ENCODE measurements around the gene RAI14.
"Not testable (repeated sequence)": the region's sequence is repeated elsewhere in the genome, so short reads cannot be mapped to it uniquely, and the experiment has no call there.

Gene RAI14

DNA sequence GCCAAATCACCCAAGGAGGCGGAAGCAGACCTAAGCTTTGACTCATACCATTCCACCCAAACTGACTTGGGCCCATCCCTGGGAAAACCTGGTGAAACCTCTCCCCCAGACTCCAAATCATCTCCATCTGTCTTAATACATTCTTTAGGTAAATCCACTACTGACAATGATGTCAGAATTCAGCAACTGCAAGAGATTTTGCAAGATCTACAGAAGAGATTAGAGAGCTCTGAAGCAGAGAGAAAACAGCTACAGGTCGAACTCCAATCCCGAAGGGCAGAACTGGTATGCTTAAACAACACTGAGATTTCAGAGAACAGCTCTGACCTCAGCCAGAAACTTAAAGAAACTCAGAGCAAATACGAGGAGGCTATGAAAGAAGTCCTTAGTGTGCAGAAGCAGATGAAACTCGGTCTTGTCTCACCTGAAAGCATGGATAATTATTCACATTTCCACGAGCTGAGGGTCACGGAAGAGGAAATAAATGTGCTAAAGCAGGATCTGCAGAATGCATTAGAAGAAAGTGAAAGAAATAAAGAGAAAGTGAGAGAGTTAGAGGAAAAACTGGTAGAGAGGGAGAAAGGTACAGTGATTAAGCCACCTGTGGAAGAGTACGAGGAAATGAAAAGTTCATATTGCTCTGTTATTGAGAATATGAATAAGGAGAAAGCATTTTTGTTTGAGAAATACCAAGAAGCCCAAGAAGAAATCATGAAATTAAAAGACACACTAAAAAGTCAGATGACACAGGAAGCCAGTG, 167.0 kb downstream of the RAI14 start:
- no peaks in the 10 kb centered on the region for H3K4me1 ChIP-seq (ENCODE audit: control insufficient read depth, insufficient read depth, low read length)

DNA sequence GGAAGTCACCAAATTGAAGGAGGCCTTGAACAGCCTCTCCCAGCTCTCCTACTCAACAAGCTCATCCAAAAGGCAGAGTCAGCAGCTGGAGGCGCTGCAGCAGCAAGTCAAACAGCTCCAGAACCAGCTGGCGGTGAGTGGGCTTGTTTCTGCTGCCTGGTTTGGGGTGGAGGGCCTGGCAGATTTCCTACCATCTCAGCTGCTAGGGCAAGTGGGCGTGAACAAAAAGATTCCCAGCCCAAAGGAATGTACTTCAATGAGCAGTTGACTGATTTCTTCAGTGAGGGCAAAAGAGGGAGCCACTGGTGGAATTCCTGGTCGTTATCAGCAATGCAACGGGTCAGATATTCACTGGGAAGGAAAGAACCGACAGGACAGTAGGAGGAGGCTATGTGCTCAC, 170.2 kb downstream of the RAI14 start:
- no peak overlapping the region for H3K4me3 ChIP-seq (ENCODE audit: low read depth, low read length)
- peaks cover 37% of the 10 kb centered on the region for H3K36me3 ChIP-seq (ENCODE audit: control insufficient read depth, insufficient read depth, low read length)

More for the DNA sequence above, 167.0 kb downstream of the RAI14 start:
- H3K4me3 ChIP-seq (ENCODE audit: low read depth, low read length): no peak overlapping the region
- peaks cover 33% of the 10 kb centered on the region for H3K36me3 ChIP-seq (ENCODE audit: control insufficient read depth, insufficient read depth, low read length)
- H3K9me3 ChIP-seq (ENCODE audit: control insufficient read depth, insufficient read depth, low read length): no peaks in the 10 kb centered on the region
- H3K27me3 ChIP-seq (ENCODE audit: control insufficient read depth, insufficient read depth, low read length): no peaks in the 10 kb centered on the region
- H3K9ac ChIP-seq (ENCODE audit: low read depth, low read length): no peak overlapping the region

DNA sequence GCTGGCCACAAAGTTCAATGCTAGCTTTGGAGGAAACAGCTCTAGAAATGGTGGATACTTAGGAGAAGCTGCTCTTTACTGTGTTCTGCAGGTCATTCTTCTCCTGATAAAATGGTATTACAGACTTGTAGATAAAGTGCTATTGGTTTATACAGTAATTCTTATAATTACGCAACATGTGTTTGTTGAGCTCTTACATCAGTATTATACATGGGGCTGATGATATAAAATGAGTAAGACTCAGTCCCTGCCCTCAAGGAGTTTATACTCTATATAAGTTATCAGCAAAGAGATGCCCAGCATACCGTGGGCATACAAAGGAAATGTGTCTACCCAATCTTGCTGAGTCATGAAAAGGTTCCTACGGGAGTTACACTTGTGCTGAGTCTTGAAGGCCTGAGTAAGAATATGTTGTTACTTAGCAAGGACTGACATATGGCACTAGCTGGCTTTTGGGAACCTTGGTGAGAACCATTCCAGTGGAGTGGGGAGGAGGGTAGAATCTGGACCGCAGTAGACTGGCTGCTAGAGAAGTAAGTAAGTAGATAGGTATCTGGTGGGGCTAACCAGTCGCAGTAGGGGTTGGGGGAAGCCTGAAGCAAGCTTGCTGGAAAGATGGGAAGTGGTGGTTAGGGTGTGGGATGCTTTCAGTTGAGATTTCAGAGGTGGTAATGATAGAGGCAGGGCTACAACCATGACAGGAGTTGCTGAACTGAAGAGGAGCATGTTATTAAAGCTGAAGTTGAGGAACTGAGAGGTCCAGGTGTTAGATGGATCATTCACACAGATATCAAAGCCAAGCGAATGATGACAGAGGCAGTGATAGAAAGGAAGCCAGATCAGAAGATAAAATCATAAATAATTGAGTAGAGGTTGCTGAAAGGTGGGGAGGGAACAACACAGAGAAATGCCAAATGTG, 171.7 kb downstream of the RAI14 start:
- H3K9me3 ChIP-seq (ENCODE audit: control insufficient read depth, insufficient read depth, low read length): no peaks in the 10 kb centered on the region
- no peak overlapping the region for H3K9ac ChIP-seq (ENCODE audit: low read depth, low read length)
- peaks cover 47% of the 10 kb centered on the region for H3K36me3 ChIP-seq (ENCODE audit: control insufficient read depth, insufficient read depth, low read length)
- no peaks in the 10 kb centered on the region for H3K4me1 ChIP-seq (ENCODE audit: control insufficient read depth, insufficient read depth, low read length)
- no peaks in the 10 kb centered on the region for H3K27me3 ChIP-seq (ENCODE audit: control insufficient read depth, insufficient read depth, low read length)
- no peak overlapping the region for H3K4me3 ChIP-seq (ENCODE audit: low read depth, low read length)

More for the DNA sequence above, 170.2 kb downstream of the RAI14 start:
- no peak overlapping the region for H3K9ac ChIP-seq (ENCODE audit: low read depth, low read length)
- H3K4me1 ChIP-seq (ENCODE audit: control insufficient read depth, insufficient read depth, low read length): no peaks in the 10 kb centered on the region
- no peaks in the 10 kb centered on the region for H3K9me3 ChIP-seq (ENCODE audit: control insufficient read depth, insufficient read depth, low read length)
- H3K27me3 ChIP-seq (ENCODE audit: control insufficient read depth, insufficient read depth, low read length): no peaks in the 10 kb centered on the region

DNA sequence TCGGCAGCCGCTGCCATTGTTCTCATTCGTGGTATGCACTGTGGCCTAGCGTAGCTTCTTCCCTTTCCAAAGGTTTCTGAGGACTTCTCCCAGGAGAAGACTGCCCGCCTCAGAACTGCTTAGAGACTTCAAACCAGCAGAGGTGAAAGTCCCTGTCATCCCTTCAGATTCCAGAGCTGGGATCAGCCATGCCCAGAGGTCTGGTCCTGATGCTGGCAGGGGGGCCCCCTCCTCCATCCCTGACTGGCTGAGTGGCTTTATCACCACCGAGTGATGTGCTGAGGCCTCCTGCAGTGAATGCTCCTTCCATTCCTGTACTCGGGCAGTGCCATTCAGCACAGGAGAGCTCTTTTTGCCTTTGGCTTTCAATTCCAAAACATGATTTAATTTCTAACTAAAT, 174.7 kb downstream of the RAI14 start:
- not testable (repeated sequence) for H3K9me3 ChIP-seq (ENCODE audit: control insufficient read depth, insufficient read depth, low read length); H3K4me3 ChIP-seq (ENCODE audit: low read depth, low read length); H3K9ac ChIP-seq (ENCODE audit: low read depth, low read length); H3K4me1 ChIP-seq (ENCODE audit: control insufficient read depth, insufficient read depth, low read length); H3K27me3 ChIP-seq (ENCODE audit: control insufficient read depth, insufficient read depth, low read length)
- peaks cover 36% of the 10 kb centered on the region for H3K36me3 ChIP-seq (ENCODE audit: control insufficient read depth, insufficient read depth, low read length)

DNA sequence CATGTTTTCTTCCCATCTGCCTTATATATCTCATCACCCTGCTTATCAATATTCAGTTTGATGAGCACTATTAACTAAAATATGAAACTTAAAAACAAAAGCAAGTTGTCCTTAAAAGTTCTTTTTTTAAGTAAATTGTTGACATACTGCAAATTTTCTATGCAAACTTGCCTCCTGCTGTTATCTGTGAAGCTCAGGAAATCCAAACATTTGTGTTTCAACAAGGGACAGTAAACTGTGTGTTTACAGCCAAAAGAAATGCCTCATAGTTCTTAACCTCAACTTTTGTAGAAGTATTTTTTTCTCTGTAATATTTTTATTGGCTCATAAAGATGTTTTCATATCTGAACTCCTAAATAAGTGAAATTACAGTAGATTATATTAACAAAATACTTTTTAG, 175.2 kb downstream of the RAI14 start:
- H3K9me3 ChIP-seq (ENCODE audit: control insufficient read depth, insufficient read depth, low read length): no peaks in the 10 kb centered on the region

DNA sequence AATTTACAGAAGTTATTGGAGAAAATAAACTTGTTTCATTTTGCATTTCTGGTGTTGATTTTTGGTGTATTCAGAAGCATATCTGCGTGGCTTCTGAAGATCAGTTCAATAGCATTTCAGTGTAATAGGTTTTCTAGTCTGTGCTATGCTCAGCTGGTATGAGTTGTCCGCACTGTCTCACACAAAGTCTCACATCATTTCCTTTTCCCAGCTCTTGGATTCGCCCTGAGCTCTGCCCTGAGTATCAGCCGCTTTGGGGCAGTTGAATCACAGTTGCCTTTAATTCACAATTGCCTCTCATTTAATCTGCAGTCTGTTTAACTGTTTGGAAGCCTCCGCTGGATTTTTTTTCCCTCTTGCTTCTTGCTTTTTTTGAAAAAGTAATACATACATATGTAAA, 176.4 kb downstream of the RAI14 start:
- Histone ChIP-seq H3K36me3 (ENCODE audit: control insufficient read depth, insufficient read depth, low read length) (peaks cover 23% of the 10 kb centered on the region), H3K9me3 (ENCODE audit: control insufficient read depth, insufficient read depth, low read length) (no peaks in the 10 kb centered on the region), H3K4me1 (ENCODE audit: control insufficient read depth, insufficient read depth, low read length) (peaks cover 3% of the 10 kb centered on the region), H3K27me3 (ENCODE audit: control insufficient read depth, insufficient read depth, low read length) (no peaks in the 10 kb centered on the region), H3K4me3 (ENCODE audit: low read depth, low read length) (no peak overlapping the region), H3K9ac (ENCODE audit: low read depth, low read length) (no peak overlapping the region)

More for the DNA sequence above, 175.2 kb downstream of the RAI14 start:
- Histone ChIP-seq H3K4me1 (ENCODE audit: control insufficient read depth, insufficient read depth, low read length) (peaks cover 3% of the 10 kb centered on the region), H3K4me3 (ENCODE audit: low read depth, low read length) (no peak overlapping the region), H3K9ac (ENCODE audit: low read depth, low read length) (no peak overlapping the region), H3K27me3 (ENCODE audit: control insufficient read depth, insufficient read depth, low read length) (no peaks in the 10 kb centered on the region), H3K36me3 (ENCODE audit: control insufficient read depth, insufficient read depth, low read length) (peaks cover 36% of the 10 kb centered on the region)

DNA sequence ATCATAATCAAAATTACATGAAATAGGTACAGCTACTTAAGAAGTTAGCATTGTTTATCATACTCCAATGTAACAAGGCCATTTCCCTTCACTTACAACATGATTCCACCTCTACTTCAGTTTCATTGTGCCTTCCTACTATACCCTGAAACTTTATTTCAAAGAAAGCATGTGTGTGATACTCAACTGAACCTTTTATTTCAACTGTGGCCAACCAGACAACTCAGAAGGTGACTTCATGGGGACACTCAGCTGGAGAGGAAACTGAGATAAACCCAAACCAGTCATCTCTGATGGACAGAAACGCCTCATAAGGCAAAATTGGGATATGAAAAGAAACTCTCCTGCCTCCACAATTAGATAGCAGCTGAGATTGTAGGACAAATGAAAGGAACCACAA, 177.0 kb downstream of the RAI14 start:
- Histone ChIP-seq H3K27me3 (ENCODE audit: control insufficient read depth, insufficient read depth, low read length) (no peaks in the 10 kb centered on the region), H3K4me1 (ENCODE audit: control insufficient read depth, insufficient read depth, low read length) (peaks cover 3% of the 10 kb centered on the region), H3K9ac (ENCODE audit: low read depth, low read length) (no peak overlapping the region), H3K4me3 (ENCODE audit: low read depth, low read length) (no peak overlapping the region), H3K36me3 (ENCODE audit: control insufficient read depth, insufficient read depth, low read length) (peaks cover 19% of the 10 kb centered on the region), H3K9me3 (ENCODE audit: control insufficient read depth, insufficient read depth, low read length) (no peaks in the 10 kb centered on the region)

DNA sequence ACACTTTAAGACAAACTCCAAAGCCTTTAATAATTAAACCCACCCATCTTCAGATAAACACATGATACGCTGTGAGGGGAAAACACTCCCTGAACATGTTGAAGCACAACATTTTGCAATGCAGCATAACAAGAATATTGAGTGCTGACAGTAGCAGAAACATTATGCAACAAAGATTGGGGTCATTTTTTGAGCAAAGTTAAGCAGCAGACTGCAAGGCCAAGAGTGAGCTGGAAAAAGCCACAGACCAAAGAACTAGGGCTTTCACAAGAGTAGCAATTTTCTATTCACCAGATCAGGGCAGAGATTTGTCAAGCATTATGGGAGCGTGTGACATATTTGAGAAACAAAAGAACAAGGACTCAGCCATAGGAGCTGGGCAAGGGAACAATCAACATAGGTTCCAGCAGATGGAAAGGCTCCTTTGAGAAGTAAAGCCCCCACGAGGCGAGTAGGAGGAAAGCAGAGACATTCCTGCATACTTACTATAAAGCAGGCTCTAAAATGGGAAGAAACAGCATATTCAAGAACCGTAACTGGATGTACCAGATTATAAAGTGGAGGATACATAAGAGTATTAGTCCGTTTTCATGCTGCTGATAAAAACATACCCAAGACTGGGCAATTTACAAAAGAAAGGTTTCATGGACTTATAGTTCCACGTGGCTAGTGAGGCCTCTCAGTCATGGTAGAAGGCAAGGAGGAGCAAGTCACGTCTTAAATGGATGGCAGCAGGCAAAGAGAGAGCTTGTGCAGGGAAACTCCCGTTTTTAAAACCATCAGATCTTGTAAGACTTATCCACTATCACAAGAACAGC, 178.1 kb downstream of the RAI14 start:
- H3K36me3 ChIP-seq (ENCODE audit: control insufficient read depth, insufficient read depth, low read length): peaks cover 19% of the 10 kb centered on the region
- H3K27me3 ChIP-seq (ENCODE audit: control insufficient read depth, insufficient read depth, low read length): no peaks in the 10 kb centered on the region
- peaks cover 3% of the 10 kb centered on the region for H3K4me1 ChIP-seq (ENCODE audit: control insufficient read depth, insufficient read depth, low read length)
- no peak overlapping the region for H3K9ac ChIP-seq (ENCODE audit: low read depth, low read length)
- no peak overlapping the region for H3K4me3 ChIP-seq (ENCODE audit: low read depth, low read length)
- H3K9me3 ChIP-seq (ENCODE audit: control insufficient read depth, insufficient read depth, low read length): no peaks in the 10 kb centered on the region

DNA sequence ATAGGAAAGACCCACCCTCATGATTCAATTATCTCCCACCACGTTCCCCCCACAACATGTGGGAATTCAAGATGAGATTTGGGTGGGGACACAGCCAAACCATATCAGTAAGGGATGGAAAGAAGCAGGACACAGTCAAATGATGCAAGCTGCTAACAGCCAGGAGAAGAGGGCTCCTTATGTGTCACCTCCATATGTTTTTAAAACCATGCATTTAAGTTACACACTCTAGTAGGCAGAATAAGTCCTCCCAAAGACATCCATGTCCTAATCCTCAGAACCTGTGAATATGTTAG, 178.6 kb downstream of the RAI14 start:
- H3K27me3 ChIP-seq (ENCODE audit: control insufficient read depth, insufficient read depth, low read length): no peaks in the 10 kb centered on the region
- H3K36me3 ChIP-seq (ENCODE audit: control insufficient read depth, insufficient read depth, low read length): peaks cover 19% of the 10 kb centered on the region
- peaks cover 3% of the 10 kb centered on the region for H3K4me1 ChIP-seq (ENCODE audit: control insufficient read depth, insufficient read depth, low read length)
- no peak overlapping the region for H3K4me3 ChIP-seq (ENCODE audit: low read depth, low read length)
- no peak overlapping the region for H3K9ac ChIP-seq (ENCODE audit: low read depth, low read length)
- no peaks in the 10 kb centered on the region for H3K9me3 ChIP-seq (ENCODE audit: control insufficient read depth, insufficient read depth, low read length)

DNA sequence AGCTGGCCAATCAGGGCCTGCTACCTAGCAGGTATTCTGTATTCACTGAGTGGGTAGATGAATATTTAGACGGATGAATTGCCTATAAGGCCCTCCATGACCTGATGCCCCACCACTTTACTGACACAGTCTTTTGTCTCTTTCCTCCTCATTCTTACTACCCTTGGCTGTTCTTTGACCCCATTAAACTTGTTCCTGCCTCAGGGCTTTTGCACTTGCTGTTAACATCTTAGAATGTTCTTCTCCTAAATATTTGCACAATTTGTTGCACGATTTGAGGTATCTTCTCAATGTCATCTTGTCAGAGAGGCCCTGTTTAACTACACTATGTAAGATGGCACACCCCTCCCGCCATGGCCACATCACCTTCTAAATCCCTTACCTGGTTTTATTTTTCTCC, 179.5 kb downstream of the RAI14 start:
- no peaks in the 10 kb centered on the region for H3K27me3 ChIP-seq (ENCODE audit: control insufficient read depth, insufficient read depth, low read length)
- peaks cover 13% of the 10 kb centered on the region for H3K36me3 ChIP-seq (ENCODE audit: control insufficient read depth, insufficient read depth, low read length)
- H3K4me3 ChIP-seq (ENCODE audit: low read depth, low read length): no peak overlapping the region
- H3K4me1 ChIP-seq (ENCODE audit: control insufficient read depth, insufficient read depth, low read length): peaks cover 3% of the 10 kb centered on the region
- no peak overlapping the region for H3K9ac ChIP-seq (ENCODE audit: low read depth, low read length)
- no peaks in the 10 kb centered on the region for H3K9me3 ChIP-seq (ENCODE audit: control insufficient read depth, insufficient read depth, low read length)

DNA sequence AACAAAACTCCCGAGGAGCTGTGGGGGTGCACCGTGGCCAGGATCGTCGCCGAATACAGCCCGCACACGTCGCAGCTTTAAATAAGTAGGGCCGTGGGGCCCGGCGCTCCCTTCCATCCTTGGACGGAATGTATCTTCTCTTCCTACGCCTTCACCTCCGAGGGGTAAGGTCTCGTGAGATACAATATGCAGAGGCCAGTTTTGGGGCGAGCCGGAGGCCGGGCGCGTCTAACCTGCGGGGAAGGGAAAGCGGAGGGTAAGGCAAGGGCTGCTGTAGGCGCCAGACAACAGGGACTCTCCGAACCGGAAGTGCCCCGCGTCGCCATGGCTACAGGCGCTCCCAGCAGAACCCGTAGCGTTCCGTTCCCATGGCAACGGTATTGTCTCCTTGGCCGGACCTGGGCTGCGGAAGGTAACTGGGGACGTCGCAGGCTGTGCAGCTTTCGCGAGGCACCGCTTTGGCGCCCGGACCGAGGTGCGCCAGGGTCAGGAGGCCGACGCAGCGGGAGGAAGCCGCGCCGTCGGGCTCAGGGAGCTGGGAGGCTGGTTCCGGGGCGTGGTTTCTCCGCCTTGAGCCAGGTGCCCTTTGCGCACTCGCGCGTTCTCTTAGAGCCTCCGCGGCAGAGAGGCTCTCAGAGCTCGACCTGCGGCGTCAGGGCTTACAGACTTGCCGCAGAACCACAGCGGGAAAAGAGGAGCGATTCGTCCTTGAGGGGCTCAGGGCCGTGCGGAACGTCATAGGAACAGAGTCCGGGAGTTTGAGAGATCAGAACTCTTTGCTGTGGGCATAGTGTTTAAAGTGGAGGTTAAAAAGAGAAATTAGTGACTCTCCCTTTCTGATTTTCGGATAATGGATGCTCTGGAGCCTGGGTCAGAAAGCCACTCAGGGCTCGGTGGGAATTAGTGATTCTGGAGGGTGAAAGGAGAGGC, 182.9 kb downstream of the RAI14 start, which contains the start of gene TTC23L:
Gene TTC23L (plus strand): TSS at position 380 of the 930 bp plus-strand sequence. CDS start 1,508 bp downstream, outside the sequence.
- Histone ChIP-seq H3K27me3 (ENCODE audit: control insufficient read depth, insufficient read depth, low read length) (no peaks in the 10 kb centered on the region), H3K9me3 (ENCODE audit: control insufficient read depth, insufficient read depth, low read length) (no peaks in the 10 kb centered on the region), H3K4me1 (ENCODE audit: control insufficient read depth, insufficient read depth, low read length) (peaks cover 1% of the 10 kb centered on the region), H3K9ac (ENCODE audit: low read depth, low read length) (peak within 1 kb of the TSS; percentile 71), H3K4me3 (ENCODE audit: low read depth, low read length) (peak within 1 kb of the TSS; percentile 75), H3K36me3 (ENCODE audit: control insufficient read depth, insufficient read depth, low read length) (no peaks in the 10 kb centered on the region)

All from iPS-15b (cell line).